Measurements from ENCODE around the gene LTBP4. TPM values are rescaled to one million over a fixed set of nuclear protein-coding genes. Genes with fewer than 3 reads are reported as not detected.

Gene LTBP4
- total and polyA plus RNA-seq, 2 donors (not counting 3 experiments of a cell fraction or from before 2014, with no cell fraction given): 25.9 to 38.0 TPM

DNA sequence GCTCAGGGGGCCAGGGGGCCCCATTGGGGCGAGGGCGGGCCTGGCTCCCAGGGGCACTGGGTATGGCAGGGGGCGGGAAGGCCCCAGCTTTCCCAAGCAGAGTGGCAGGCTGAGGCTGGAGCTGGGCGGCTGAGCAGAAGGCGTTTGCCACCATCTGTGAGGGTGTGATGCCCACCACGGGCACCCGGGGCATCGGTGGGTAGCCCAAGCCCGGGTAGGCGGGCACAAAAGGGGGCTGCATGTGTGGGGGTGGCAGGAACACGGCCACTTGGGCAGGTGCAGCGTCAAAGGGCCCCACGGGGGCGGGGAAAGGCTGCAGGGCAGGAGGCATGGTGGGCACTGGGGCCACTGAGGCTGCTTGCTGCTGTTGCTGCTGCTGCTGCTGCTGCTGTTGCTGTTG lies 66.4 kb downstream of the LTBP4 start:
- Histone ChIP-seq H3K27me3 (ENCODE audit: control insufficient read depth in 2 of 2, insufficient read depth in 2 of 2, low read length in 2 of 2) (no peaks in the 10 kb centered on the region), H3K9me3 (replicated peaks; ENCODE audit: control insufficient read depth, insufficient read depth, low read length) (no peaks in the 10 kb centered on the region), H3K27ac (ENCODE audit: insufficient read depth, low read depth, low read length) (no peak overlapping the region), H4K20me1 (replicated peaks; ENCODE audit: control insufficient read depth, extremely low read depth, insufficient read depth, low read length) (no peaks in the 10 kb centered on the region), H3K4me2 (ENCODE audit: insufficient read depth, low read length) (no peak overlapping the region), H3K9me1 (replicated peaks; ENCODE audit: control insufficient read depth, extremely low read depth, insufficient read depth, low read length) (no peaks in the 10 kb centered on the region), H3K4me1 (ENCODE audit: control insufficient read depth, extremely low read depth, insufficient read depth, low read length) (peaks cover 13% of the 10 kb centered on the region), H3K9ac (replicated peaks; ENCODE audit: extremely low read depth, insufficient read depth, low read length) (no peak overlapping the region), H3K36me3 (ENCODE audit: control insufficient read depth in 2 of 2, extremely low read depth in 1 of 2, insufficient read depth in 2 of 2, low read length in 2 of 2) (peaks cover 15 to 34% of the 10 kb centered on the region in 2 experiments), H3K4me3 (replicated peaks in 1 of 3; ENCODE audit: insufficient read depth in 1 of 3, low read depth in 1 of 3, low read length in 3 of 3) (no peak overlapping the region), H3K79me2 (ENCODE audit: control insufficient read depth, insufficient read depth, low read length) (no peaks in the 10 kb centered on the region), H2AFZ (ENCODE audit: low read depth, low read length) (no peak overlapping the region)
- TF ChIP-seq POLR2A (IDR thresholded peaks at IDR 0.05; ENCODE audit: low read depth, low read length): no peak
- TF ChIP-seq EZH2 (IDR thresholded peaks at IDR 0.05; ENCODE audit: borderline replicate concordance, low read depth, low read length, severe bottlenecking): no peak
- TF ChIP-seq, protein P1, sequence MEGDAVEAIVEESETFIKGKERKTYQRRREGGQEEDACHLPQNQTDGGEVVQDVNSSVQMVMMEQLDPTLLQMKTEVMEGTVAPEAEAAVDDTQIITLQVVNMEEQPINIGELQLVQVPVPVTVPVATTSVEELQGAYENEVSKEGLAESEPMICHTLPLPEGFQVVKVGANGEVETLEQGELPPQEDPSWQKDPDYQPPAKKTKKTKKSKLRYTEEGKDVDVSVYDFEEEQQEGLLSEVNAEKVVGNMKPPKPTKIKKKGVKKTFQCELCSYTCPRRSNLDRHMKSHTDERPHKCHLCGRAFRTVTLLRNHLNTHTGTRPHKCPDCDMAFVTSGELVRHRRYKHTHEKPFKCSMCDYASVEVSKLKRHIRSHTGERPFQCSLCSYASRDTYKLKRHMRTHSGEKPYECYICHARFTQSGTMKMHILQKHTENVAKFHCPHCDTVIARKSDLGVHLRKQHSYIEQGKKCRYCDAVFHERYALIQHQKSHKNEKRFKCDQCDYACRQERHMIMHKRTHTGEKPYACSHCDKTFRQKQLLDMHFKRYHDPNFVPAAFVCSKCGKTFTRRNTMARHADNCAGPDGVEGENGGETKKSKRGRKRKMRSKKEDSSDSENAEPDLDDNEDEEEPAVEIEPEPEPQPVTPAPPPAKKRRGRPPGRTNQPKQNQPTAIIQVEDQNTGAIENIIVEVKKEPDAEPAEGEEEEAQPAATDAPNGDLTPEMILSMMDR (IDR thresholded peaks at IDR 0.05; ENCODE audit: extremely low read depth in 1 of 2, insufficient read depth in 1 of 2, low read depth in 1 of 2, low read length in 2 of 2): no peak
- TF ChIP-seq, protein P2, sequence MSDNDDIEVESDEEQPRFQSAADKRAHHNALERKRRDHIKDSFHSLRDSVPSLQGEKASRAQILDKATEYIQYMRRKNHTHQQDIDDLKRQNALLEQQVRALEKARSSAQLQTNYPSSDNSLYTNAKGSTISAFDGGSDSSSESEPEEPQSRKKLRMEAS (IDR thresholded peaks at IDR 0.05; ENCODE audit: insufficient read depth, insufficient read length): no peak
- TF ChIP-seq JUN (IDR thresholded peaks at IDR 0.05; ENCODE audit: borderline replicate concordance, insufficient read depth, insufficient read length, low read depth): no peak
- no peak for TF ChIP-seq MYC (IDR thresholded peaks at IDR 0.05; ENCODE audit: low read depth, low read length)
- ChIA-PET POLR2A (no interaction called here), CTCF (interaction anchor here (1.1 kb wide), 1 partner anchor 35 kb away, joined by 3 read pairs; no protein-coding TSS in a partner anchor)
- DNase-seq (ENCODE audit: low read depth, low spot score): no peak
- no peak for FAIRE-seq
- no TSS peak for BruUV-seq (replicated peaks)
- intact Hi-C loops (cut with micrococcal nuclease): no loop called here
- dilution Hi-C loops (cut with MboI; ENCODE audit: extremely low pct_ligation_motif_present, low sequenced_read_pairs): no loop called here

Data from endothelial cell of umbilical vein (primary cell).